Liver (tissue), 9 donors: Measurements from ENCODE around the gene SMS. TPM values are rescaled to one million over a fixed set of nuclear protein-coding genes. Genes with fewer than 3 reads are reported as not detected.

Source experiments
- DNase-seq: peaks from one replicate; pipeline ENCODE4 v3.0.0-alpha.2; 2017; ENCODE audit warnings: low spot score
- H3K27ac ChIP-seq, 2 donors: one replicate each; pipeline ENCODE4 v1.7.0; 2013; ENCODE audit warnings: inconsistent platforms in 2 of 2, low read length in 2 of 2, control low read depth in 1 of 2, low read depth in 1 of 2, mild to moderate bottlenecking in 1 of 2
- H3K27me3 ChIP-seq, 4 donors: one replicate each; pipeline versions ENCODE4 v1.6.1 to v1.7.0; 2013; ENCODE audit warnings: low read length in 3 of 4, inconsistent platforms in 1 of 4, mild to moderate bottlenecking in 1 of 4, moderate library complexity in 1 of 4; ENCODE audit not compliant: control insufficient read depth in 4 of 4, insufficient read depth in 4 of 4
- H3K36me3 ChIP-seq, 4 donors: one replicate each; pipeline versions ENCODE4 v1.6.1 to v1.7.0; 2013; ENCODE audit warnings: low read length in 3 of 4, mild to moderate bottlenecking in 3 of 4, low read depth in 1 of 4, moderate library complexity in 1 of 4; ENCODE audit not compliant: control insufficient read depth in 4 of 4, insufficient read depth in 3 of 4
- H3K4me1 ChIP-seq, 4 donors: one replicate each; pipeline versions ENCODE4 v1.6.1 to v1.7.0; 2013; ENCODE audit warnings: low read length in 3 of 4, mild to moderate bottlenecking in 3 of 4, moderate library complexity in 1 of 4; ENCODE audit not compliant: control insufficient read depth in 4 of 4, insufficient read depth in 4 of 4
- H3K4me3 ChIP-seq, 3 donors: one replicate each; pipeline versions ENCODE4 v1.6.1 to v1.7.0; 2013; ENCODE audit warnings: low read length in 3 of 3, control low read depth in 1 of 3, low read depth in 1 of 3, mild to moderate bottlenecking in 1 of 3
- H3K9ac ChIP-seq, 2 donors: one replicate each; pipeline ENCODE4 v1.7.0; 2013; ENCODE audit warnings: low read length in 2 of 2, mild to moderate bottlenecking in 2 of 2, moderate library complexity in 2 of 2, control low read depth in 1 of 2, low read depth in 1 of 2
- H3K9me3 ChIP-seq, 4 donors: one replicate each; pipeline versions ENCODE4 v1.6.1 to v1.7.0; 2013; ENCODE audit warnings: low read length in 3 of 4; ENCODE audit not compliant: control insufficient read depth in 4 of 4
- CTCF ChIP-seq: fragments of 150-350 bp; IDR thresholded peaks from 2 replicates; pipeline ENCODE4 v1.5.1; 2017; ENCODE audit warnings: improper control_type of control experiment, low read depth, low read length; ENCODE audit not compliant: missing input control
- FOXA1 ChIP-seq: IDR thresholded peaks from 2 replicates; pipeline ENCODE4 v1.6.1; 2016; ENCODE audit warnings: antibody characterized with exemption
- FOXA2 ChIP-seq: IDR thresholded peaks from 2 replicates; pipeline ENCODE4 v1.6.1; 2016; ENCODE audit warnings: antibody characterized with exemption
- GABPA ChIP-seq, 2 donors: IDR thresholded peaks in 1 of 2; conservative IDR thresholded peaks in 1 of 2; 2 replicates each; pipeline ENCODE4 v1.6.1; 2016; ENCODE audit warnings: antibody characterized with exemption in 2 of 2, mild to moderate bottlenecking in 1 of 2, moderate library complexity in 1 of 2
- HNF4A ChIP-seq, 2 donors: conservative IDR thresholded peaks; 2 replicates each; pipeline ENCODE4 v1.6.1; 2016; ENCODE audit warnings: antibody characterized with exemption in 2 of 2, mild to moderate bottlenecking in 2 of 2
- HNF4G ChIP-seq: IDR thresholded peaks from 2 replicates; pipeline ENCODE4 v1.6.1; 2016; ENCODE audit warnings: antibody characterized with exemption
- NR2F2 ChIP-seq: IDR thresholded peaks from 2 replicates; pipeline ENCODE4 v1.6.1; 2016; ENCODE audit warnings: antibody characterized with exemption
- RAD21 ChIP-seq, 2 donors: IDR thresholded peaks; 2 replicates each; pipeline ENCODE4 v1.6.1; 2016; ENCODE audit warnings: antibody characterized with exemption in 2 of 2, mild to moderate bottlenecking in 2 of 2
- REST ChIP-seq: IDR thresholded peaks from 2 replicates; pipeline ENCODE4 v1.6.1; 2016; ENCODE audit warnings: antibody characterized with exemption, mild to moderate bottlenecking
- RXRA ChIP-seq, 2 donors: IDR thresholded peaks; 2 replicates each; pipeline ENCODE4 v1.6.1; 2017 to 2018; ENCODE audit warnings: antibody characterized with exemption in 2 of 2, mild to moderate bottlenecking in 1 of 2
- SP1 ChIP-seq: IDR thresholded peaks from 2 replicates; pipeline ENCODE4 v1.6.1; 2018; ENCODE audit warnings: antibody characterized with exemption, mild to moderate bottlenecking
- TAF1 ChIP-seq: conservative IDR thresholded peaks from 2 replicates; pipeline ENCODE4 v1.6.1; 2016; ENCODE audit warnings: antibody characterized with exemption, mild to moderate bottlenecking
- YY1 ChIP-seq: IDR thresholded peaks from 2 replicates; pipeline ENCODE4 v1.6.1; 2016; ENCODE audit warnings: antibody characterized with exemption, mild to moderate bottlenecking
- WGBS: extraction: QIAGEN DNeasy Blood & Tissue Kit; methylation state at CpG from one replicate; pipeline ENCODE4 v1.1.7; 2013; 5-methylcytosine and 5-hydroxymethylcytosine counted together
- polyA plus RNA-seq, 2 donors: library from polyadenylated mRNA; stranded (reverse) in 1 of 2; unstranded in 1 of 2; fragments of 200-250 nt in 1 of 2; fragments of >200 nt in 1 of 2; fragmentation: Nextera tagmentation in 1 of 2; extraction: Ambion mirVana in 1 of 2; gene quantifications; one replicate each; pipeline versions ENCODE4 v1.2.1 to v1.2.3, GENCODE V29; 2013 to 2015
- total RNA-seq, 2 donors: library from RNA; depleted of rRNA; stranded (reverse); fragments of >200 nt; gene quantifications; one replicate each; pipeline ENCODE4 v1.2.3, GENCODE V29; 2014
- TF ChIP-seq, protein P1 (sequence below): IDR thresholded peaks from 2 replicates; pipeline ENCODE4 v1.6.1; 2016; ENCODE audit warnings: antibody characterized with exemption
- TF ChIP-seq, protein P2 (sequence below): IDR thresholded peaks from 2 replicates; pipeline ENCODE4 v1.6.1; 2016; ENCODE audit warnings: antibody characterized with exemption
- donor health status: healthy.
- donor health status: healthy.
- donor health status: healthy.
- donor health status: healthy.
- donor health status: healthy.

Gene SMS
- total and polyA plus RNA-seq, 4 donors = 13.9 to 41.0 (median 17.8) TPM

- TF ChIP-seq CTCF = no peak
- TF ChIP-seq TAF1 = no peak
- TF ChIP-seq RXRA (IDR thresholded peaks at IDR 0.05) = no peak
- TF ChIP-seq, protein P1, sequence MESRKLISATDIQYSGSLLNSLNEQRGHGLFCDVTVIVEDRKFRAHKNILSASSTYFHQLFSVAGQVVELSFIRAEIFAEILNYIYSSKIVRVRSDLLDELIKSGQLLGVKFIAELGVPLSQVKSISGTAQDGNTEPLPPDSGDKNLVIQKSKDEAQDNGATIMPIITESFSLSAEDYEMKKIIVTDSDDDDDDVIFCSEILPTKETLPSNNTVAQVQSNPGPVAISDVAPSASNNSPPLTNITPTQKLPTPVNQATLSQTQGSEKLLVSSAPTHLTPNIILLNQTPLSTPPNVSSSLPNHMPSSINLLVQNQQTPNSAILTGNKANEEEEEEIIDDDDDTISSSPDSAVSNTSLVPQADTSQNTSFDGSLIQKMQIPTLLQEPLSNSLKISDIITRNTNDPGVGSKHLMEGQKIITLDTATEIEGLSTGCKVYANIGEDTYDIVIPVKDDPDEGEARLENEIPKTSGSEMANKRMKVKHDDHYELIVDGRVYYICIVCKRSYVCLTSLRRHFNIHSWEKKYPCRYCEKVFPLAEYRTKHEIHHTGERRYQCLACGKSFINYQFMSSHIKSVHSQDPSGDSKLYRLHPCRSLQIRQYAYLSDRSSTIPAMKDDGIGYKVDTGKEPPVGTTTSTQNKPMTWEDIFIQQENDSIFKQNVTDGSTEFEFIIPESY = no peak
- TF ChIP-seq, protein P2, sequence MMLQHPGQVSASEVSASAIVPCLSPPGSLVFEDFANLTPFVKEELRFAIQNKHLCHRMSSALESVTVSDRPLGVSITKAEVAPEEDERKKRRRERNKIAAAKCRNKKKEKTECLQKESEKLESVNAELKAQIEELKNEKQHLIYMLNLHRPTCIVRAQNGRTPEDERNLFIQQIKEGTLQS = no peak
- no peak for TF ChIP-seq NR2F2
Observed at GRCh38 chrX:21966866-21967265, 26.4 kb downstream of the SMS start (continued).

DNA sequence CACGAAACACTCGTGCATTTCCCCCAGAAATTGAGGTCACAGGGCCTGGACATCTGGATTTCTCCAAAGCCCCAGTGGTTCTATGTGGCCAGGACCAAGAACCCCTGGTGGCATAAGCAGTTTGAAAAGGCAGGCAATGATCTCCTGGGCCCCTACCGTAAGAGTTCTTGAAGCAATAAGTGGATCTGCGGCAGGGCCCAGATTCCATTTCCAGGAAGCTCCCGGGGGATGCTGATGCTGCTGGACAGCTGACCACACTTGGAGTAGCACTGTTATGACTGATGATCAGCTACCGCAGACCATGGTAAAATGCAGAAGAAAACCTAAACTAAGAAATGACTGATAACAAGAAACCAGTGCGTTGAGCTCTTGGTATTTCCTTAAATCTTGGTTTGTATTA is 27.8 kb downstream of the SMS start:
- Histone ChIP-seq H3K9me3 (no peaks in the 10 kb centered on the region), H3K36me3 (peaks cover 0 to 5% (median 0%) of the 10 kb centered on the region in 4 donors), H3K27ac (no peak overlapping the region), H3K4me3 (no peak overlapping the region), H3K27me3 (peaks cover 0 to 2% (median 0%) of the 10 kb centered on the region in 4 donors), H3K9ac (no peak overlapping the region), H3K4me1 (peaks cover 0 to 2% (median 0%) of the 10 kb centered on the region in 4 donors)
- TF ChIP-seq FOXA1 = no peak
- TF ChIP-seq FOXA2 = no peak
- no peak for TF ChIP-seq RAD21 (IDR thresholded peaks at IDR 0.05)
- TF ChIP-seq, protein P2 = no peak
- no peak for TF ChIP-seq NR2F2
- TF ChIP-seq HNF4G = no peak
- TF ChIP-seq TAF1 = no peak
- no peak for TF ChIP-seq HNF4A (conservative IDR thresholded peaks at IDR 0.05)
- TF ChIP-seq GABPA (IDR thresholded peaks at IDR 0.05 in 1 of 2, conservative IDR thresholded peaks at IDR 0.05 in 1 of 2) = no peak
- no peak for TF ChIP-seq REST
- TF ChIP-seq YY1 = no peak
- TF ChIP-seq SP1 = no peak
- no peak for TF ChIP-seq CTCF
- WGBS = 95% methylated on average over 7 of the region's 7 CpGs
- DNase-seq = no peak
